Small intestine (tissue), 7 donors: Measurements from ENCODE around the gene DCHS1. TPM values are rescaled to one million over a fixed set of nuclear protein-coding genes. Genes with fewer than 3 reads are reported as not detected.

ENCODE experiments used
- DNase-seq, 2 donors: peaks; one replicate each; pipeline versions ENCODE4 v3.0.0 to v3.0.0-alpha.2; 2013
- FAIRE-seq: peaks from 2 replicates; lab custom pipeline; 2012; peaks lifted over from hg19 to GRCh38; lab: Jason Lieb, UNC
- H3K27ac ChIP-seq, 3 donors: one replicate each; pipeline ENCODE4 v1.5.1; 2013; ENCODE audit warnings: low read length in 2 of 3, mild to moderate bottlenecking in 2 of 3, control low read depth in 1 of 3, inconsistent platforms in 1 of 3, low read depth in 1 of 3, moderate library complexity in 1 of 3
- H3K27me3 ChIP-seq, 3 donors: one replicate each; pipeline ENCODE4 v1.6.1; 2013; ENCODE audit warnings: low read length in 3 of 3, inconsistent platforms in 1 of 3; ENCODE audit not compliant: control insufficient read depth in 3 of 3, insufficient read depth in 3 of 3
- H3K36me3 ChIP-seq, 3 donors: one replicate each; pipeline ENCODE4 v1.6.1; 2013; ENCODE audit warnings: low read length in 3 of 3, inconsistent platforms in 1 of 3, low read depth in 1 of 3, mild to moderate bottlenecking in 1 of 3, moderate library complexity in 1 of 3; ENCODE audit not compliant: control insufficient read depth in 3 of 3, insufficient read depth in 2 of 3
- H3K4me1 ChIP-seq, 3 donors: one replicate each; pipeline ENCODE4 v1.6.1; 2013; ENCODE audit warnings: low read length in 2 of 3, inconsistent platforms in 1 of 3, low read depth in 1 of 3, mild to moderate bottlenecking in 1 of 3, moderate library complexity in 1 of 3; ENCODE audit not compliant: control insufficient read depth in 3 of 3, insufficient read depth in 2 of 3
- H3K4me3 ChIP-seq, 3 donors: one replicate each; pipeline ENCODE4 v1.5.1; 2013; ENCODE audit warnings: low read length in 3 of 3, control low read depth in 1 of 3, inconsistent platforms in 1 of 3, low read depth in 1 of 3, mild to moderate bottlenecking in 1 of 3, moderate library complexity in 1 of 3
- H3K9me3 ChIP-seq, 2 donors: one replicate each; pipeline ENCODE4 v1.6.1; 2013; ENCODE audit warnings: low read depth in 1 of 2, low read length in 1 of 2; ENCODE audit not compliant: control insufficient read depth in 2 of 2, insufficient read depth in 1 of 2
- WGBS, 3 donors: extraction: QIAGEN DNeasy Blood & Tissue Kit; methylation state at CpG; one replicate each; pipeline ENCODE4 v1.1.7; 2013; 5-methylcytosine and 5-hydroxymethylcytosine counted together
- polyA plus RNA-seq, 4 donors: library from polyadenylated mRNA; stranded (reverse) in 3 of 4; unstranded in 1 of 4; fragments of 200-250 nt in 3 of 4; fragments of 120-200 nt in 1 of 4; gene quantifications; one replicate each; pipeline versions ENCODE4 v1.2.1 to v1.2.3, GENCODE V29; 2013
- donor health status: healthy with polysubstance abuse.
- donor health status: control.
- donor health status: control.
- donor health status: Bipolar disorder and iron deficiency.
- donor health status: healthy.

Gene DCHS1
- polyA plus RNA-seq, 4 donors = under 0.01 to 10.7 (median 3.6) TPM

DNA sequence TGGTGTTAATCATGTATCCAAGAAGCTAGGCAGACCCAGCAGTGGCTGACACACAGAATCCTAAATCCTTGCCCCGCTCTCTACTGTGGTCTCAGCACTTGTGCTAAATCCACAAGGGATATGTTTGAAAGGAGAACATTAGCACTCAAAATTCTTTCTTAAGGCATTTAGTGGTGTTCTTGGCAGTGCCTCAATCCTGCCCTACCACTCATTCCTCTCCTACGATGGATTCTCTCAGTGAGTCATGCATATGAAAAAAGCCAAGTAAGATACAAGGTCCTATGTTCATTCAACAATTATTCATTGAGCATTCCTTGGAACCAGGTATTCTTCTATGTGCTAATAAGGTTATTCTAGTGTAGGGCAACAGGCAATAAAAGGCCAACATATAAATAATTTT, 83.4 kb downstream of the DCHS1 start:
- DNase-seq = no peak
- peaks cover 0 to 12% (median 0%) of the 10 kb centered on the region in 3 donors for H3K36me3 ChIP-seq
- WGBS, 3 donors = 73 to 87% (median 82%) methylated on average over 2 of the region's 2 CpGs
- no peaks in the 10 kb centered on the region for H3K9me3 ChIP-seq
- FAIRE-seq = no peak
- no peaks in the 10 kb centered on the region for H3K4me1 ChIP-seq
- H3K4me3 ChIP-seq = no peak overlapping the region
- peaks cover 0 to 12% (median 0%) of the 10 kb centered on the region in 3 donors for H3K27me3 ChIP-seq
- H3K27ac ChIP-seq = no peak overlapping the region

DNA sequence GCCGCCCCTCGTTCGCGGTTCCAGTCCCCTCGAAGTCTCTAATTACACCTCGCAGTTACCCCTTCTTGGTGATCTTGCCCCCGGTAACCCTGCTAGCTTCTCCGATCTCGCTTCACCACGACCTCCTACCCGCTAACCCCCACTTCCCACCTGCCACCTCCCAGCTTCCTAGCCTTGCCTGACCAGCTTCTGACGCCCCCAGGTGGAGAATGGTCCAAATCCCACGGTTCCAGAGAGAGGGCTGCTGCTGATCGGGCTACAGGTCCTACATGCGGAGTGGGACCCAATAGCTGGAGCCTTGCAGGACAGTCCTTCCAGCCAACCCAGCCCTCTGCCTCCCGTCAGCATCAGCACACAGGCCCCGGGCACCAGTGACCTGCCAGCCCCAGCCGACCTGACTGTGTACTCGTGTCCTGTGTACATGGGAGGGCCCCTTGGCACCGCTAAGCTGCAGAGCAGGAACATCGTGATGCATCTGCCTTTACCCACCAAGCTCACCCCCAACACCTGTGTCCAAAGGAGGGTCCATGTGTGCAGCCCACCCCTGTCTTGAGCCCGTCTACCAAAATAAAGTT, 84.1 kb downstream of the DCHS1 start:
- FAIRE-seq = no peak
- 84 to 92% (median 90%) methylated on average over 22 of the region's 22 CpGs for WGBS, 3 donors
- DNase-seq = no peak
- Histone ChIP-seq H3K4me1 (no peaks in the 10 kb centered on the region), H3K27me3 (peaks cover 0 to 12% (median 0%) of the 10 kb centered on the region in 3 donors), H3K4me3 (no peak overlapping the region), H3K9me3 (no peaks in the 10 kb centered on the region), H3K27ac (no peak overlapping the region), H3K36me3 (peaks cover 0 to 13% (median 0%) of the 10 kb centered on the region in 3 donors)

Other genes starting within 250 kb of the DCHS1 start
- 10 to 100 TPM in 2 of 4 donors, 1 to 10 TPM in 2; 2.5 to 17.8 (median 11.9) TPM for gene APBB1, start 236.7 kb downstream of the DCHS1 start, polyA plus RNA-seq
- 1 to 10 TPM in 3 of 4 donors, under 1 TPM in 1; 0.85 to 5.7 (median 3.3) TPM for gene HPX, start 214.8 kb downstream of the DCHS1 start, polyA plus RNA-seq
- 10 to 100 TPM; 11.0 to 96.4 (median 39.3) TPM for gene TRIM3, start 181.9 kb downstream of the DCHS1 start, polyA plus RNA-seq
- 10 to 100 TPM; 48.5 to 68.8 (median 64.1) TPM for gene ARFIP2, start 174.5 kb downstream of the DCHS1 start, polyA plus RNA-seq
- gene TIMM10B, start 174.3 kb downstream of the DCHS1 start, polyA plus RNA-seq = 10 to 100 TPM; 15.9 to 47.1 (median 23.9) TPM
- 10 to 100 TPM in 1 of 4 donors, 1 to 10 TPM in 3; 4.0 to 10.5 (median 9.0) TPM for gene DNHD1, start 158.5 kb downstream of the DCHS1 start, polyA plus RNA-seq
- 10 to 100 TPM; 15.9 to 28.4 (median 21.2) TPM for gene RRP8, start 52.2 kb downstream of the DCHS1 start, polyA plus RNA-seq
- 10 to 100 TPM; 73.9 to 99.2 (median 93.1) TPM for gene ILK, start 52.0 kb downstream of the DCHS1 start, polyA plus RNA-seq
- gene TAF10, start 43.6 kb downstream of the DCHS1 start, polyA plus RNA-seq = 100 to 1,000 TPM in 2 of 4 donors, 10 to 100 TPM in 2; 62.6 to 133 (median 105) TPM
- 100 to 1,000 TPM in 1 of 4 donors, 10 to 100 TPM in 3; 25.4 to 429 (median 34.7) TPM for gene TPP1, start 36.4 kb downstream of the DCHS1 start, polyA plus RNA-seq
- gene MRPL17, start 27.5 kb upstream of the DCHS1 start, polyA plus RNA-seq = 10 to 100 TPM; 17.8 to 64.5 (median 34.2) TPM
- gene OR2AG2, start 116.2 kb upstream of the DCHS1 start, polyA plus RNA-seq = under 1 TPM in 2 of 4 donors, not detected in 2; 0.07 to 0.09 TPM
- gene OR2AG1, start 127.2 kb upstream of the DCHS1 start, polyA plus RNA-seq = under 1 TPM in 1 of 4 donors, not detected in 3; 0.01 TPM
- under 1 TPM in 1 of 4 donors, not detected in 3; 0.03 TPM for gene OR6A2, start 143.9 kb upstream of the DCHS1 start, polyA plus RNA-seq
- not detected for gene OR10A5, start 189.9 kb upstream of the DCHS1 start, polyA plus RNA-seq
- gene OR10A2, start 207.2 kb upstream of the DCHS1 start, polyA plus RNA-seq = under 1 TPM in 1 of 4 donors, not detected in 3; 0.03 TPM
- gene OR10A4, start 220.8 kb upstream of the DCHS1 start, polyA plus RNA-seq = not detected
- not detected for gene OR2D2, start 236.7 kb upstream of the DCHS1 start, polyA plus RNA-seq